ENCODE results near the gene CEND1.

CEND1 gene

DNA sequence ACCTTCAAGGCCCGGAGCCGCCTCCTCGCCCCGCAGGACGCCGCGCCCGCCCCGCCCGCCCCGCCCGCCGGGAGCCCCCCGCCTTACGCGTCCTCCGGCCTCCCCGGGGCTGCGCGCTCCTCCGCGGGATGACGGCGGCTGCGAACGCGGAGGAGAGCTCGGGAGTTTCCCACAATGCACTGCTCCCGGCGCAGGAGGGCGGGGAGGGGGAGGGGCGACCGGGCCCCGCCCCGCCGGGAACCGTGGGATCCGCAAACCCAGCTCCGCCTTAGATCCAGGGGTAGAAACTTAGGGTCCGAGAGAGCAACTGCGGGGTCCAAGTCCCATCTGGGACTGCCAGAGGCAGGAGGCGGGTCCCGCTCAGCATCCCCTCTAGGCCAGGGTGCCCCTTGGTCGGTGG lies at the start of gene CEND1:
Gene CEND1 (minus strand): TSS at position 148 of the 400 bp plus-strand sequence. CDS start 1,514 bp downstream, outside the sequence.
- no peak for DNase-seq (ENCODE audit: low read depth in 2 of 2)

DNA sequence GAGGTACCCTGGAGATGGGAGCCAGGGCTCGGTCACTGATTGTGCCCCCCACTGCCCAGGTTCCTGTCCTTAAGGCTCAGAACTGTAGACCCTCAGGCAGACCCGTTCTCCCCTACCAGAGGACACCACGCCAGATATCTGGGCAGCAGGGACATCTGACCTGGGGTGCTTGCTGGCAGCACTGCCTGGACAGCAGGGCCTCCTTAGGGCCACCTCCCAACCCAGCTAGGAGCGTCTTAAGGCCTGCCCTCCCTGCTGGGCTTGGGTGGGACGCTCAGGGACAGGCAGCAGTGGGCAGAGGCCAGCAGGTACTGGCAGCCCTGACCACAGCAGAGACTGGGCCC lies 49.4 kb upstream of the CEND1 start:
- DNase-seq (ENCODE audit: low read depth in 2 of 2) = no peak

DNA sequence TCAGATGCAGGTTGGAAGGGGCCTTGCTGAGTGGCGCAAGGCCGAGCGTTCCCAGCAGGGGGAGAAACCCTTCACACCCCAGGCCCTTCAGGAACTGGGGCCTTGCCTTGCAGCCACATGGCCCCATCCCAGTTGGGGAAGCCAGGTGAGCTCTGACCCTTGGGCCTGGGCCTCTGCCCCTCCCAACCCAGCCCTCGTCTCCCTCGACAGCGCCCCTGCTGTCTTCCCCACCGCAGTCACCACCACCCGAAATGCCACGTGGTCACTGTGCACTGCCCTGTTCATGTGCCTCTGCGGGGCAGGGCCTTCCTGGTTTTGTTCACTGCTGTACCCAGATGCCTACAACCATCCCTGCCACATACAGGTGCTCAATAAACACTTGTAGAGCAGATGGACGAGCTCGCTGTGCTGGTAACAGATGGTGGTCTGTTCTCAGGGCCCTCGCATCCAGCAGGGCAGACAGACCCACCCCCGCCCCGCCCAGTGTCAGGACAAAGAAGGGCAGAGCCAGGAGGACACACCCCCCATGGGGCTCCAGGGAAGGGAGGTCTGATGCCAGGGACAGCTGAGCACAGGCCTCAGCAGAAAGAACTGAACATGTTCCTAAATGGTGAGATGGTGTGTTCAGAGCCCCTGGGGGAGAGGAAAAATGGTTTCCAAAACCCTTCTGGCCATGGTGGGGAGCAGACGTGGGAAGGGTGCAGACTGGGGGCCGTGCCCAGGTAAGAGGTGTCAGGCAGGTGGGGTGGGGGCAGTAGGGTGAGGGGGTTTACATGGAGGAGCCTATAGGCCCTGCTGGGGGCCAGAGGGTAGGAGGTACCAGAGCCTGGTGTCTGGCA lies 48.8 kb upstream of the CEND1 start:
- no peak for DNase-seq (ENCODE audit: low read depth in 2 of 2)

DNA sequence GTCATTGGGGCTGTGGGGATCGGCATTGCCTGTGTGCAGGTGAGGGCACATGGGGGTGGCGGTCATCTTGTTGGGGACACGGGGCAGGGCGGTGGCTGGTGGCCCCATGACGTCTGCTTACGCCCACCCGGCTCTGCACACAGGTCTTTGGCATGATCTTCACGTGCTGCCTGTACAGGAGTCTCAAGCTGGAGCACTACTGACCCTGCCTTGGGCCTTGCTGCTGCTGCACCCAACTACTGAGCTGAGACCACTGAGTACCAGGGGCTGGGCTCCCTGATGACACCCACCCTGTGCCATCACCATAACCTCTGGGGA lies 48.1 kb upstream of the CEND1 start:
- DNase-seq (ENCODE audit: low read depth in 2 of 2) = no peak

DNA sequence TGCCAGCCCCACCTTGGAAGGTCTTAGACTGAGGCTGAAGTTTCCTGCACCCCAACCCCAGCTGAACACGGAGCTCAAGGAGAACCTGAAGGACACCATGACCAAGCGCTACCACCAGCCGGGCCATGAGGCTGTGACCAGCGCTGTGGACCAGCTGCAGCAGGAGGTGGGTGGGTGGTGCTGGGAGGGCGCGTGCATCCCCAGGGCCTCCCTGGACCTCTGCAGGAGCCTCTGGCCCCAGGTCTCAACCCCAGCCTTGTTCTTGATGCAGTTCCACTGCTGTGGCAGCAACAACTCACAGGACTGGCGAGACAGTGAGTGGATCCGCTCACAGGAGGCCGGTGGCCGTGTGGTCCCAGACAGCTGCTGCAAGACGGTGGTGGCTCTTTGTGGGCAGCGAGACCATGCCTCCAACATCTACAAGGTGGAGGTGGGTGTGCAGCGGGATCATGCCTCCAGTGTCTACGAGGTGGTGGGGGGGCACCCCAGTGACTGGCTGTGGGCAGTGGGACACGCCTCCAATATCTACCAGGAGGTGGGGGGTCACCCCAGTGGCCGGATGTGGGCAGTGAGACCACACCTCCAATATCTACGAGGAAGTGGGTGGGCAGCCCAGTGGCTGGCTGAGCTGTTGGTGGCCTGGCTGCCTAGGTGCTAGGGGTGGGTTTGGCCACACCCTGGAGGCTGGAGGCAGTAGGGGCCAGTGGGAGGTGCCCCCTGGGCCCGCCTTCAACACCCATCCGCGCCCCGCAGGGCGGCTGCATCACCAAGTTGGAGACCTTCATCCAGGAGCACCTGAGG lies 47.5 kb upstream of the CEND1 start:
- no peak for DNase-seq (ENCODE audit: low read depth in 2 of 2)

DNA sequence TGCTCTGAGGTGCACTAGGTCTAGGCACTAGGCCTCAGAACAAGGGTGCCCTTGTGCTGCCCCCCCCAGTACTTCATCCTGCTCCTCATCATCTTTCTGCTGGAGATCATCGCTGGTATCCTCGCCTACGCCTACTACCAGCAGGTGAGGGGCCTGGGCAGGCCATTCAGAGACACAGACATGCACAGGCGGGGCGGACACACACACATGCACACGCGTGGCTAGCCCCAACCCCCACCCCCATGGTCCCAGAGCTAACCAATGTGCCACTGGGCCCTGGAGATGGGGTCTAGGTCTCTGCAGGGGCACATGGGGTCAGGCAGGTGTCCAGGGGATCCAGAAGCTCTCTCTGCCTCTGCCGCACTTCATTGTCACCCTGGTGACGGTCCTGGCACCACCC lies 46.8 kb upstream of the CEND1 start:
- DNase-seq (ENCODE audit: low read depth in 2 of 2) = no peak

DNA sequence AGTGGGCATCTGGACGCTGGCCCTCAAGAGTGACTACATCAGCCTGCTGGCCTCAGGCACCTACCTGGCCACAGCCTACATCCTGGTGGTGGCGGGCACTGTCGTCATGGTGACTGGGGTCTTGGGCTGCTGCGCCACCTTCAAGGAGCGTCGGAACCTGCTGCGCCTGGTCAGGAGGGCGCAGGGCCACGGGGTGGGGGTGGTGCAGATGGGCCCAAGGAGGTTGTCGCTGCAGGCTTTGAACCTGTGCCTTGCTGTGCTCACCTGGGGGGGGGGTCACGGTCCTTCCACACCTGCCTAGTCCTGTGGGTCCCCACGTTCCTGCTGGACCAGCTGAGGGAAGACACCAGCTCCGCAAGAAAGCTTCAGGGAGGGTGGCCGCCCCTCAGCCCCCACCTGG lies 46.4 kb upstream of the CEND1 start:
- DNase-seq (ENCODE audit: low read depth in 2 of 2) = no peak

DNA sequence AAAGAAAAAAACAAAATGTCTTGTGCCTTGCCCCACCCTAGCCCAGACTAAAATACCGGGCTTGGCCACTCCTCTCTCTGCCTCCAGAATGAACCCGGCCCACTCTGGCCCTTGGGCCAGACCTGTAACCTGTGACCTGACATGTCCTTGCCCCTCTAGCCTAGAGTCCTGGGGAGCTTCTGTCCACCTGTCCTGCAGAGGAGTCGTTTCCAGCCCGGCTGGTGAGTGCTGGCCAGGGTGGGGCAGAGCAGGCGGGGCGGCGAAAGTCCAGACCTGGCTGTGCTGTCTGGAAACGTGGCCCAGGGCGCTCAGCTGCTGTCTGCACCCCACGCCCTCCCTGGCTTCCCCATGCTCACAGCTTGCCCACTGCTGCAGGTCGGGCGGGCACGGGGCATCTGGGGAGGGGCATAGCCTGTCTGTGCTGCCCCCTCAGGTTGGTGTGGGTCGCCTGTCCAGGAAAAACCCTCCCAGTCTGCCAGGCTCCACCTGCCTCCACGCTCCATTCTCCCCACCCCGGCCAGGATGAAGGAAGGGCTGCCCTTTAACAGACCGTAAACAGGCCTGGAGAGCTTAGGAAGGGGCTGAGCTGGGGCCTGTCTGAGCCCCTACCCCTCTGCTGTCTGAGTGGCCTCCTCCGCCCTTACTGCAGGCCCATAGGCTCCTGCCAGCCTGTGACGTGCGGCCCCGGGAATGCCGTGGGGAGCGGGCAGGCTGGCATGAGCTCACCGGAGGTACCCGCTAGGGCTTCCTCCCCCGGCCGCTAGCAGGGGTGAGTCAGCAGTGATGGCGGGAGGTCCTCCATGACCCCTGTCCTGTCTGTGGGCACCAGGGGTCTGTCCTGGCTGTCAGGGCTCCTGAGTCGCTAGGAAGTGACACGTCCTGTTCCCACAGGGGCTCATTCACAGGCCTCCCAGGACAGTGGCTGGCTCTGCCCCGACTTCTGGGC lies 44.8 kb upstream of the CEND1 start:
- DNase-seq (ENCODE audit: low read depth in 2 of 2) = no peak

DNA sequence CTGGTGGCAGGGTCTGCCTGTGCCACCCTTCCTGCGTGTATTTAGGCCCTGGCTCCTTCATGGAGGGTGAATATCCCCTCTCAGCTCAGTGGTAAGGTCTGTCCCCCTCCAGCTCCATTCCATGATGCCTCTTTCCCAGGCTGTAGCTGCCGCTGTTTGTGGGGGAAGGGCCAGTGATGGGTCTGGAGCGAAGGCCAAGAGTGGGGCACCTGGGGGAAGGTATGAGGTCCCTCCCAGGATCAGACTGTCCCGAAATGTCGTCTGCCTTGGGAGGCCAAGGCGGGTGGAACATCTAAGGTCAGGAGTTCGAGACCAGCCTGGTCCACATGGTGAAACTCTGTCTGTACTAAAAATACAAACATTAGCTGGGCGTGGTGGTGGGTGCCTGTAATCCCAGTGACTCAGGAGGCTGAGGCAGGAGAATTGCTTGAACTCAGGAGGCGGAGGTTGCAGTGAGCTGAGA lies 44.0 kb upstream of the CEND1 start:
- no peak for DNase-seq (ENCODE audit: low read depth in 2 of 2)

DNA sequence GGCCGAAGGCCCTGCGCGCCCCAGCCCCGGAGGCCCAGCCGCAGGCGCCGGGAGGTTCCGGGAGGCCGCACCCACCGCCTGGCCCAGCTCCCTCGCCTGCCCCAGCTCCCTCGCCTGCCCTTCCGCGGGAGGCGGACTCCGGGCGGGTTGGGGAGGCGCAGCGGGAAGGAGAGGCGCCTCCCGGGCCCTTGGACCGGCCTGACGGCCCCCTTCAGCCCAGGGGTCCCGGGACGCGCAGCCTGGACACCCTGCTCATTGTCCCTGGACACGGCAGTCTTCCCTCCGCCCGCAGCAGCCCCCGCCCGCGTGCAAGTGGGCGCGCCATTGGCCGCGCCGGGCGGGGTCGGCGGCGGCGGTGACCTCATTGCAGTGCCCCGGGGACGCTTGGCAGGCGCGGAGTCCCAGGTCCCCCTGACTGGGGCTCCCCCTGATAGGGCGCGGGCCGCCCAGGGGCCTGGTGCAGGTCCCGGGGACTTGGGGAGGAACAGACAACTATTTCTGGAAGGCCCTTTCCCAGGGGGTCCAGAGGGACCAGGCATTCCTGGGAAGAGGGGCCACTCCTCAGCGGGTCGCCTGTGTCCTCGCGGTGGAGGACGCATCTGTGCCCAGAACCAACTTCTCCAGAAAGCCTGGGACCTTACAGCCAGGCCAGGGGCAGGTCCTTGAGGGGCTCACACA lies 43.4 kb upstream of the CEND1 start:
- DNase-seq (ENCODE audit: low read depth in 2 of 2) = no peak

DNA sequence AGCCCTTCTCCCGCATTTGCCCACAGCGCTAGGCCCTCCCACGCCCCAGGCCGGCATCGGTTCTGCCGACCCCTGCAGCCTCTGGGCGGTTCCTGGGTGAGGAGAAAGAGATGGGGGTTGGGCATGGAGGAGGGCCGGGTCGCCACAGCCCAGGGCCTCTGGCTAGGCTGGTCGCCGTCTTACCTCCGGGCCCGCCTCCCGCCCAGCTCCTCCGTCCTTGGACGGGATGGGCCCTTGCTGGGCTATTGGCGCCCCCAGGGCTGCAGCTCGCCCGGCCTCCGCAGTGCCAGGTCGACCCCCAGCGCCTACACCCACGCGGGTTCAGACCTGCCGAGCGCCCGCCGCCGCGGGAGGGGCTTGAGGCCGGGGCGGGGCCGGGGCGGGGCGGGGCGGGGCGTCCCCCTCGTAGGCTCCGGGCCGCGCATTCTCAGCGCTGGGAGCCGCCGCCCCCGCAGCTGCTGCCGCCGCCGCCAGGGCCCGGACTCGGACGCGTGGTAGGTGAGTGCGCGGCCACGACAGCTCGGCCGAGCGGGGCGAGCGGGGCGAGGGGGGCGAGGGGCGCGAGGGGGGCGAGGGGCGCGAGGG lies 42.7 kb upstream of the CEND1 start, which contains the start of gene CD151:
Gene CD151 (plus strand): TSS at position 424 of the 585 bp plus-strand sequence. CDS start 3,118 bp downstream, outside the sequence.
- no peak for DNase-seq (ENCODE audit: low read depth in 2 of 2)

DNA sequence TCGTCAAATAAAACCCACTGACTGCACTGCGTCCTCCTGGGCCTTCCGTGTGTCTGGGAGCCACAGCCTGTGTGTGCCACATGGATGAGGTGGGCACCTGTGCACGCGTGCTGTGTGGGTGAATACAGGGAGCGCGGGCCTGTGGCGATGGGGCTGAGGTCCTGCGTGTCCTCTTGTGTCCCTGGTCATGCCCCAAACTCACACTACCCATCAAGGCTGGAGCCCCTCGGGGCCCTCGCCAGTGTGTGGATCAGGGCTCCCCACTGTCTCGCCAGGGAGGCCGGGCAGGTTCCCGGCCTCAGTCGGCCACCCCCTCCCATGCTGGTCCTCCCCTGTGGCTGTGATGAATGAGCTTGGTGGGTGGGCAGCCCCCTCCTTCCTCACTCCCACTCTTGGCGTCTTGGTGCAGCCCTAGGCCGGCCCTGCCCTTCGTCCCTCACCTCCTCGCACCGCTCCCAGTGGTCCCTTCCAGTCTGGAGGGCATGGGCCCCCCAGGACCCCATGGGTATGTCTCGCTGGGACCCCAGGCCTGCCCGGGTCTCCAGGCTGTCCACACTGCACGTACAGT lies 42.2 kb upstream of the CEND1 start:
- DNase-seq (ENCODE audit: low read depth in 2 of 2) = no peak

DNA sequence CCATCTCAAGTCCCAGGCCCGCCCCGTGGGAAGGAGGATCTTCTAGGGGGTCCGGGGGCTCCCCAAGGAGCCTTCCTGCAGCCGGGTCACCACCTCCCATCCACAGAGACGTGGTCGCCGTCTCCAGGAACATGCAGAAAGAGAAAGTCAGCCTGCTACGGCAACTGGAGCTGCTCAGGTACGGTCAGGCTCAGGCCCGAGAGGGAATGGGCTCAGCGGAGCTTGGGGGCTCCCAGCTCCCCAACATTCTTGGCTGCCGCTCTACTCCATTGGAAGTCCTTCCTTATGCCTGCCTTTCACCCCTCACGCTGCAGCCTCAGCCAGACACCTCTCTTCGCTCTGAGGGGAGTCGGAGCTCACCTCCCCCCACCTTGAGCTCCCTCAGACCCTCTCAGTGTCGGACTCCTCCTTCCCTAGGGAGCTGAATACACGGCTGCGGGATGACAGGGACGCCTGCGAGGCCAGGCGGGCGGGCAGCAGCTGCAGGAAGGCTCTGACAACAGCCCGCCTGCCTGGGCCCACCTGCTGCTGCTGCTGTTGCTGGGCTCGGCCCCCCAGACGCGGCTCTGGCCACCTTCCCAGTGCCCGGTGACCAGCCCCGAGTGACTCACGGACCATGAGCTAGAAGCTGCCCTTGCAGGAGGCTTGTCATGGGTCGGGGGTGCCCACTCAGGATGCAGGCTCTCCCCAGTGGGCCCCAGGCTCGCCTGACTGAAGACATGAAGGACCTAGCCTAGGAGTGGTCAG lies 41.4 kb upstream of the CEND1 start:
- DNase-seq (ENCODE audit: low read depth in 2 of 2) = no peak

DNA sequence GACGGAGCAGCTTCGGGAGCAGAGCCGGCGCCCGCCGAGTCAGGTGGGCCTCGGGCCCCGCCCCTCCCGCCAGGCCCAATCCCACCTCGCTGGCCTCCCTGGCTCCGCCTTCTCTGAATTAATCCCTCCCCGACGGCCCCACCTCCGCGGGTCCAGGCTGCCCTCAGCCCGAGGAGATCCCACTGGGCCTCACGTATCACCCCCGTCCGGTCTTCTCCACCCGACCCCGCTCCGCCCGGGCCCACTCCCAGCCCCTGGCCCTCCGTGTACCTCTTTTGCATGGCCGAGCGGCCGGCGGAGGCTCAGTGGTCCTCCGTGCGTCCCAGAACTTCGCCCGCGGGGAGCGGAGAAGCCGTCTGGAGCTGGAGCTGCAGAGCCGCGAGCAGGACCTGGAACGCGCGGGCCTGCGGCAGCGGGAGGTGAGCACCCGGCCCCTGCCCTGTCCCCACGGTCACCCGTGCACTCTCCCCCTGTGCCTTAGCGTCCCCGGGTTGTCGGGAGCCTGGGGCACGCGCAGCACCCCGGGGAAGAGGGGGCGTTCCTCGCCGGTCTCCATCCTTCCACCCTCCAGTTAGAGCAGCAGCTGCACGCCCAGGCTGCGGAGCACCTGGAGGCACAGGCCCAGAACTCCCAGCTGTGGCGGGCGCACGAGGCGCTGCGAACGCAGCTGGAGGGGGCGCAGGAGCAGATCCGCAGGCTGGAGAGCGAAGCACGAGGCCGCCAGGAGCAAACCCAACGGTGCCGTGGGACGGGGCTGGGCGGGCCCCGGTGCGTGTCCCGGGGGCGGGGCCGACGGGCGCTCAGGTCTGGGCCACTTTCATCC lies 40.6 kb upstream of the CEND1 start:
- DNase-seq (ENCODE audit: low read depth in 2 of 2) = no peak

DNA sequence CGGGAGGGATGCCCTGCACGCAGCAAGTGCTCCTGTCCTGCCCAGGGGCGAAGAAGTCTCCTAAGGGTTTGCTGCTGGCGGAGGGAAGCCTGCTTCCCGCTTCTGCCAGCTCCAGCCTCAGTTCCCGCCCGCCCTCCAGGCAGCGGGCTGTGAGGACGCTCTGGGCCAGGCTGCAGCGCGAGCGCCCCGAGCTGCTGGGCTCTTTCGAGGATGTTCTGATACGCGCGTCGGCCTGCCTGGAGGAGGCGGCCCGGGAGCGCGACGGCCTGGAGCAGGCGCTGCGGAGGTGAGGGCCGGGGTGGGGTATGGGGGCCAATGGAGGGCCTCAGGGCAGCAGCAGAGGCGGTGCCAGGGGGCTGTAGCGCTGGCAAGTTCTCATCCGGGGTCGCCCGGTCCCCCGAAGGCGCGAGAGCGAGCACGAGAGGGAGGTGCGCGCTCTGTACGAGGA lies 40.0 kb upstream of the CEND1 start:
- no peak for DNase-seq (ENCODE audit: low read depth in 2 of 2)

DNA sequence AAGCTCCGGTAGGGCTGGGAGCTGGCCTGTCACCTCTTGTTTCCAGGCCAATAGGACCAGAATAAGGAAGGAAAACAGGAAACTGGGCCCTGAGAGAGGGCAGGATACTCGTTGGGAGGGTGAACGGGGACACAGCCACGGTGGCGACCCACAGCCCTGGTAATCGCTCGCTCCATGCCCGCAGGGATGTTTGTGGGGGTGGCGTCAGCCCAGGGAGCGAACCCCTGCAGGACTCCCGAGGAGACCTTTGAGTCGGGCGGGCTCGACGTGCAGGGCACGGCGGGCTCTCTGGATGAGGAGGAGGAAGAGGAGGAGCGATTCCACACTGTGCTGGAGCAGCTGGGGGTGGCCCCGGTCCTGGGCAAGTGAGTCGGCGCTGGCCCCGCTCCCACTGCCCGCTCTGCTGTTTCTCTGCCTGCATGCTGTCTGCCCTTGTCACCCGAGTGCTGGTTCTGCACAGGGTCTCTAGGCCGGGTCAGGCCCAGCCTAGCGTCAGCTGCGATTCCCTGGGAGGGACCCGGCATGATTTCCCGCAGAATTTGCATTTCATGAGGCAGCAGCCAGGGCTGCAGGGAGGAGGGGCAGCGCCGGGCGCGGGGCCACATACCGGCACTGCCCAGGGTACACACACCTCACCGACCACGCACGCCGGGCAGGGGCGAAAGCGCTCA lies 39.4 kb upstream of the CEND1 start:
- DNase-seq (ENCODE audit: low read depth in 2 of 2) = no peak

DNA sequence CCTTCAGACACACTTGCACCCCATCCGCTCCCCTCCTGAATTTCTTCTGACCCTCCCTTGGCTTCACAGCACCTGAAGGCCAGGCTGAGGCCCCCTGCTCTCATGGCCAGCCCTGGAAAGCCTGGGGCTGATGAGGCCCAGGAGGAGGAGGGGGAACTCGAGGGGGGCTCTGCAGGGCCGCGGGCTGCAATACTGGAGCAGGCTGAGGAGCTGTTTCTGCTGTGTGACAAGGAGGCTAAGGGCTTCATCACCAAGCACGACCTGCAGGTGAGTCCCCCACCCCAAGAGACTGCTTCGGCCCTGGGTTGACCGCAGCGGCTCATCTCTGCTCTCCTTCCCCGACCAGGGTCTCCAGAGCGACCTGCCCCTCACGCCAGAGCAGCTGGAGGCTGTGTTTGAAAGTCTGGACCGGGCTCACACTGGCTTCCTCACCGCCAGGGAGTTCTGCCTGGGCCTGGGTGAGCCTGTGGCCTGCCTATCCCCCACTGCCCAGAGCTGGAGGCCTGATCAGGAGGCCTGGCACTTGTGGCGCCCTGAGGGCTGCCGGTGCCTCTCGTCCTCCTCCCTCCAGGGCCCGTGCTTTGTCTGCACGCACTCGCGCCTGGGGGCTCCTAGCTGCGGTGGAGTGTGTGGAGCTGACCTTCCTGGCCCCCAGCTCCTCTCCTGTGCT lies 38.8 kb upstream of the CEND1 start:
- DNase-seq (ENCODE audit: low read depth in 2 of 2) = no peak

DNA sequence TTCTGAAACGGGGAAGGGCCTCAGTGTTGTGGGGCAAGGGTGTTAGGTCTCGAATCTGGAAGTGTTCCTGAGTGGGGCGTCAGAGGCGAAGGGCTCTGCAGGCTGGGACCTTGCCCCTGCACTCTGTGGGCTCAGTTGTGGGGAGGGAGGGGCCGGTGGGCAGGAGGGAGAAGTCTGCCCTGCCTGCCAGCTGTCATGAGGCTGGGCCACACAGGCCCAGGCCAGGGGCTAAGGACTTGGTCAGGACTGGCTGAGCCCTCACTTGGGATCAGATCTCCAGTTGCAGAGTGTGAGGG lies 38.0 kb upstream of the CEND1 start, which contains the start of gene CRACR2B:
Gene CRACR2B (plus strand): TSS at position 23 of the 296 bp plus-strand sequence. CDS start 689 bp downstream, outside the sequence.
- DNase-seq (ENCODE audit: low read depth in 2 of 2) = no peak

Measured in fibroblast of skin of left biceps (primary cell).